GM19463 (cell line): Measurements from ENCODE around the gene MASP1.
"Not testable (repeated sequence)": the region's sequence is repeated elsewhere in the genome, so short reads cannot be mapped to it uniquely, and the experiment has no call there.

Experiments used
- ATAC-seq: cut with Tn5 transposase; IDR thresholded peaks from one replicate; pipeline ENCODE4 v1.9.1; 2021; ENCODE audit warnings: mild to moderate bottlenecking, moderate library complexity; ENCODE audit not compliant: unreplicated experiment

MASP1 gene

GRCh38 chr3:187228740-187229139, 62.8 kb downstream of the MASP1 start:
- no peak for ATAC-seq

GRCh38 chr3:187227658-187228258, 63.8 kb downstream of the MASP1 start:
- no peak for ATAC-seq

DNA sequence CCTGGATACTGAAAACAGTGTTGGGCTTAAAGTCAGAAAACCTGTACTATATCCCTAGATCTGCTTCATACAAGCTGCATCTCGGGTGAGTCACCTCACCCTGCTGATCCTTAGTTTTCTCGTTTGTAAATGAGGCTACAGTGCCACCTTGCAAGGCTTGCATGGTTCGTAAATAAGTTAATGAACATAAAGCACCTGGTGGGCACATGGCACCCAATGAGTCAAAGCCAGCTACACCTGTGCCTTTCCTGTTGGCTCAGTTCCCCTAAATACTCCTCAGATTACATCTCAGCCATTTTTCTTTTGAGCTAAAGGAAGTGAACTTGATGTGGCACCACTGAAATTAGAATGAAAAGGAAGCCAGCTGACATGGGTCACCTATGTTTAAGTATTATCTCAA, 67.7 kb downstream of the MASP1 start:
- no peak for ATAC-seq

- no peak for ATAC-seq
Measured at GRCh38 chr3:187222801-187223200, 68.7 kb downstream of the MASP1 start.

DNA sequence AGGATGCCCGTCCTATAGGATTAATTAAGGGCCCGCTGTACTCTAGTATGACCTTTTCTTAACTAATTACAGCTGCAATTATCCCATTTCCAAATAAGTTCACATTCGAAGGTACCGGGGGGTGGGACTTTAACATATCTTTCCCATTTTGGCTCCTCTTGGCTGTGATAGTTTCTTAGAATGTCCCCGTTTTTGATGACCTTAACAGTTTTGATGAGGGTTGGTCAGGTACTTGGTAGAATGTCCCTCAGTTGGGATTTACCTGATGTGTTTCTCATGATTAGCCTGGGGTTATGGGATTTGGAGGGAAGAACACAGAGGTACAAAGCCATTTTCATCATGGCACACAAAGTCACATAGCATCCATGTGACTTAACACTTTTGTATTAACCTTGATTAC, 76.1 kb downstream of the MASP1 start:
- ATAC-seq = no peak

DNA sequence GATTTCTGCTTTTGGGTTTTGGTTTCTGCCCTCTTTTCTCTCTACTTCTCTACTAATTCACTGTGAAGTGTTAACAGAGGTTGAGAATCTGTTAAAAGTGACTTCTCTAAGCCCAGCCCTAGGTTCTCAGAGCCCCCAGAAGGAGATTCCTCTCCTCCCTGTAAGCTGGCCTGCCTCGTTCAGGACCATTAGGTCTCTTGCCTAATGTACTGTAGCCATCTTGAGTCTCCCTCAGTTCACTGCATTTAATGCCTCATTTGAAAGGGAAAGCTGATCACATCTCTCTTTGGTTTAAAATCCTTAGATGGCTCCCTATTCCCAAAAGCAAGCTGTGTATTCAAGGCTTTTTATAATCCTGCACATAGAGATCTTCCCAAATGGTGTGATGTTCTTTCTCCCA, 77.9 kb downstream of the MASP1 start:
- ATAC-seq = no peak

GRCh38 chr3:187212705-187213104, 78.8 kb downstream of the MASP1 start:
- ATAC-seq = no peak

- no peak for ATAC-seq
Measured at GRCh38 chr3:187212196-187212545, 79.4 kb downstream of the MASP1 start.

- ATAC-seq = no peak
Measured at GRCh38 chr3:187211532-187212195, 79.9 kb downstream of the MASP1 start.

- peak; percentile 94 for ATAC-seq
Measured at GRCh38 chr3:187210545-187211327, 80.8 kb downstream of the MASP1 start.

- no peak for ATAC-seq
Measured at GRCh38 chr3:187210091-187210490, 81.4 kb downstream of the MASP1 start.

DNA sequence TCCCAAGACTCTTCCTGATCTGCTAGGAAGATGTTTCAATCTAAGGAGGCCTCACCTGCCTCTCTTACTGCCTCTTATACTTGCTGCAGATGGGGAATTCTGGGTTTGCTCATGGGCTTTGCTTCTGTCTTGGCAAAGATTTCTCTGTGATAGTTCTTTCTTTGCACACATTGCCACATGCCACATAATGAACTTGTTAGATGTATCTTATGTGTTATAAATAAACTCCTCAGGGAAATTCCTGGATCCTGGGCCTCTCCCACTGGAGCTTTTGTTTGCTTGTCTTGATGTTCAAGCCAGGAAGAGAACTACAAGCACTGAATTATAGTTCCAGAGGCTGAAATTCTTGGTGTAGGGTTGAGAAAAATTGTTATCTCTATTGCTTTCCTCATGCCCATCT, 82.0 kb downstream of the MASP1 start:
- ATAC-seq = no peak

- no peak for ATAC-seq
Measured at GRCh38 chr3:187208159-187208558, 83.4 kb downstream of the MASP1 start.

GRCh38 chr3:187207624-187208023, 83.9 kb downstream of the MASP1 start:
- no peak for ATAC-seq

GRCh38 chr3:187207062-187207461, 84.5 kb downstream of the MASP1 start:
- no peak for ATAC-seq

DNA sequence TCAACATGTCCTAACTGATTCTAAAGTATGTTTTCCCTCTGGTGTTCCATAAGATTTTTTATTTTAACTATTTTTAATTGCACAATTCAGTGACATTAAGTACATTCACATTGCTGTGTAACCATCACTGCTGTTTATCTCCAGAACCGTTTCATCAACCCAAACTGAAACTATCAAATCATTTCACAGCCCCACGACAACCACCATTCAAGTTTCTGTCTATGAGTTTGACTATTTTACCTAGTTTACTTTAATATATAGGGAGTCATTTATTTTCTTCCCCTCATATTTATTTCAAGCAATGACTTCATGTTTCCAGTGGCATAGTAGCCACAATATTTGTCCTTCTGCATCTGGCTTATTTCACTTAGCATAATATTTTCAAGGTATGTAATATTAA, 85.9 kb downstream of the MASP1 start:
- ATAC-seq = no peak

DNA sequence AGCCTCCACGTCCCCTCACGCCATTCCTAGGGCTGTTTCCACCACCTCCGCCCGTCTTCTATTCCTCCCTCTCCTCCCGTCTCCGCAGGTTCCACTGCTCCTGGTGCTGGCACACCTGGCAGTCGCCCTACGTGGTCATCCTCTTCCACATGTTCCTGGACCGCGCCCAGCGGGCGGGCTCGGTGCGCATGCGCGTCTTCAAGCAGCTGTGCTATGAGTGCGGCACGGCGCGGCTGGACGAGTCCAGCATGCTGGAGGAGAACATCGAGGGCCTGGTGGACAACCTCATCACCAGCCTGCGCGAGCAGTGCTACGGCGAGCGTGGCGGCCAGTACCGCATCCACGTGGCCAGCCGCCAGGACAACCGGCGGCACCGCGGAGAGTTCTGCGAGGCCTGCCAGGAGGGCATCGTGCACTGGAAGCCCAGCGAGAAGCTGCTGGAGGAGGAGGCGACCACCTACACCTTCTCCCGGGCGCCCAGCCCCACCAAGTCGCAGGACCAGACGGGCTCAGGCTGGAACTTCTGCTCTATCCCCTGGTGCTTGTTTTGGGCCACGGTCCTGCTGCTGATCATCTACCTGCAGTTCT, 92.0 kb downstream of the MASP1 start:
- not testable (repeated sequence) for ATAC-seq

- no peak for ATAC-seq
Measured at GRCh38 chr3:187198490-187198889, 93.0 kb downstream of the MASP1 start.

DNA sequence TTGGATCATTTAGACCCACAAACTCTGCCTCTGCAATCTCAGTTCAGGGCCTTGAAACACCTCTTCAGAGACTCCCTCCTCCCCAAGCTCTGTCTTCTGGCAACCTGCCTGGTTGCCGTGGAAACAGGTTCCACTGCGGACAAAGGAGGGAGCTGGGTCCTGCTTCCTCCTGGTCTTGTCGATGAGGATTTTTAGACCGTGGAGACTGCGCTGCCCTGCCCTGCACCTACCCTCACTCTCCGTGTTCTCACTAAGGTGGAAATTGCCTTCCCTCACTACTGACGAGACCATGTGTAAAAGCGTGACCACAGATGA, 94.2 kb downstream of the MASP1 start, which contains the start of gene RTP1:
Gene RTP1, plus strand, starts transcription at position 152 of the 315 bp plus-strand sequence. Its CDS starts 30 bp downstream, at position 182.
- no peak for ATAC-seq

GRCh38 chr3:187196573-187197334, 94.8 kb downstream of the MASP1 start:
- no peak for ATAC-seq

DNA sequence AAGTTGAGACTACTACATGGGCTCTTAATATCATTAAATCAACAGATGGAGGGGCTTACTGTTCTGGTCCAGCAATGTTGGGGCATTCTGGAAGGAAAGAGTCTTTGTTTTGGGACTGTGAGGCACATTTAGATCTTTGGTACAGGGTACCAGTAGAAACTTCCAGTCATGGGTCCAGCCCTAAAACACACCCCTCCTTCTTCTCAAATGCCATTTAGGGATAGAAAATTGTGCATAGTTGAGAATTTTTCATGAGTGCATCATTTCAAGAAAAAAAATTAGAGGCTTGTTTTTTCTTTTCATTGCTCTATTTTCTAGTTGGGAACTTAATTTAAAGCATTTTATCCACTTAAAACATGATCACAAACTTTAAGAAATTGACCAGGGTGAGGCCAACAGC, 98.4 kb downstream of the MASP1 start:
- ATAC-seq = no peak
